ENCODE measurements around the gene SNX32. TPM values are rescaled to one million over a fixed set of nuclear protein-coding genes. Genes with fewer than 3 reads are reported as not detected.

The SNX32 gene
- 0.68 and 1.2 TPM in 2 replicates for total RNA-seq

GRCh38 chr11:65833297-65834030, at the start of gene SNX32:
TSS of gene SNX32 (plus strand) at chr11:65833963. CDS start at chr11:65834066, 103 bp downstream.

GRCh38 chr11:65786786-65787636, 46.8 kb upstream of the SNX32 start, which contains the start of gene OVOL1:
TSS of gene OVOL1 (plus strand) at chr11:65787063. CDS start at chr11:65787374, 311 bp downstream.

GRCh38 chr11:65857853-65858680, 24.3 kb downstream of the SNX32 start, which contains the start of gene CFL1:
TSS of gene CFL1 (minus strand) at chr11:65858180. CDS start at chr11:65858099, 81 bp downstream.

GRCh38 chr11:65860278-65861164, 26.8 kb downstream of the SNX32 start, which contains the start of gene MUS81:
TSS of gene MUS81 (plus strand) at chr11:65860433. CDS start at chr11:65860754, 321 bp downstream.

GRCh38 chr11:65872586-65873317, 39.0 kb downstream of the SNX32 start, which contains the start of gene EFEMP2:
TSS of gene EFEMP2 (minus strand) at chr11:65872800. CDS start at chr11:65872354, 446 bp downstream.

GRCh38 chr11:65879617-65880016, 45.9 kb downstream of the SNX32 start, which contains the start of gene CTSW:
TSS of gene CTSW (plus strand) at chr11:65879837. CDS start at chr11:65879855, 18 bp downstream.

GRCh38 chr11:65888163-65888814, 54.5 kb downstream of the SNX32 start, which contains the start of gene FIBP:
TSS of gene FIBP (minus strand) at chr11:65888471. CDS start at chr11:65888418, 53 bp downstream.

DNA sequence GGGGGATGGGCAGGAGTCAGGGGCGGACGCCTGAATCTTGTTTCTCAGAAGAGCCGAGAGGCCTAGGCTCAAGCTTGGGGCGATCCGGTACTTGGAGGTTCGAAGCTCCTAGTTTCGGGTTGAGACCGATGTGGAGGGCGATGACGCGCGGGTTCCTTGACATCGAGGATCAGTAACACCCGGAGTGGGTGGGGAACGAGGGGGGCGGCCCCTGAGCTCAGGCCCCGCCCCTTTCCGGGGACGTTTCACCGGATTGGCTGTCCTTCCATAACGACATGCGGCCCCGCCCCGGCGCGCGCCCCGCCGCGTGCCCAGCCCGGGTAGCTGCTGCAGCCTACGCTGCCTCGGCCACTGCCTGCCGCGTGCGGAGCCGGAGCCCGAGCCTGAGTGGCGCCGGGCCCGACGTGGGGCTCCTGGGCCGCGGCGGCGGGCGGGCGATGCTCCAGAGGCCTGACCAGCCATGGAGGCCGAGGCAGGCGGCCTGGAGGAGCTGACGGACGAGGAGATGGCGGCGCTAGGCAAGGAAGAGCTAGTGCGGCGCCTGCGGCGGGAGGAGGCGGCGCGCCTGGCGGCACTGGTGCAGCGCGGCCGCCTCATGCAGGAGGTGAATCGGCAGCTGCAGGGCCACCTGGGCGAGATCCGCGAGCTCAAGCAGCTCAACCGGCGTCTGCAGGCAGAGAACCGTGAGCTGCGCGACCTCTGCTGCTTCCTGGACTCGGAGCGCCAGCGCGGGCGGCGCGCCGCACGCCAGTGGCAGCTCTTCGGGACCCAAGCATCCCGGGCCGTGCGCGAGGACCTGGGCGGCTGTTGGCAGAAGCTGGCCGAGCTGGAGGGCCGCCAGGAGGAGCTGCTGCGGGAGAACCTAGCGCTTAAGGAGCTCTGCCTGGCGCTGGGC, 56.8 kb downstream of the SNX32 start, which contains the start of gene CCDC85B:
Gene CCDC85B, plus strand, starts transcription at position 350 of the 895 bp plus-strand sequence. Its CDS starts 111 bp downstream, at position 461.

GRCh38 chr11:65900125-65900898, 66.5 kb downstream of the SNX32 start, which contains the start of gene FOSL1:
TSS of gene FOSL1 (minus strand) at chr11:65900388. CDS start at chr11:65900339, 49 bp downstream.

Other genes with a start within 250 kb of the SNX32 start
- 0.57 and 0.68 TPM in 2 replicates for gene KCNK7, start 238.2 kb upstream of the SNX32 start, total RNA-seq
- 21.2 and 40.2 TPM in 2 replicates for gene MAP3K11, start 219.7 kb upstream of the SNX32 start, total RNA-seq
- 10.3 and 38.1 TPM in 2 replicates for gene PCNX3, start 218.2 kb upstream of the SNX32 start, total RNA-seq
- 15.8 and 19.1 TPM in 2 replicates for gene SIPA1, start 195.9 kb upstream of the SNX32 start, total RNA-seq
- gene RELA, start 171.0 kb upstream of the SNX32 start, total RNA-seq = 15.0 and 24.8 TPM in 2 replicates
- gene KAT5, start 121.7 kb upstream of the SNX32 start, total RNA-seq = 28.7 and 30.3 TPM in 2 replicates
- 9.0 and 11.6 TPM in 2 replicates for gene RNASEH2C, start 113.2 kb upstream of the SNX32 start, total RNA-seq
- gene AP5B1, start 53.0 kb upstream of the SNX32 start, total RNA-seq = 10.6 and 20.7 TPM in 2 replicates
- gene OVOL1, start 46.9 kb upstream of the SNX32 start, total RNA-seq = 19.0 and 22.2 TPM in 2 replicates
- gene CFL1, start 24.2 kb downstream of the SNX32 start, total RNA-seq = 659 and 765 TPM in 2 replicates
- gene MUS81, start 26.5 kb downstream of the SNX32 start, total RNA-seq = 50.8 and 70.1 TPM in 2 replicates
- 2.4 and 10.7 TPM in 2 replicates for gene EFEMP2, start 38.8 kb downstream of the SNX32 start, total RNA-seq
- gene CTSW, start 45.9 kb downstream of the SNX32 start, total RNA-seq = not detected in 2 replicates
- 92.5 and 141 TPM in 2 replicates for gene FIBP, start 54.5 kb downstream of the SNX32 start, total RNA-seq
- gene CCDC85B, start 56.7 kb downstream of the SNX32 start, total RNA-seq = 10.9 and 32.5 TPM in 2 replicates
- gene FOSL1, start 66.4 kb downstream of the SNX32 start, total RNA-seq = 20.3 and 27.7 TPM in 2 replicates
- gene C11orf68, start 85.1 kb downstream of the SNX32 start, total RNA-seq = 12.0 and 12.5 TPM in 2 replicates
- 94.0 and 217 TPM in 2 replicates for gene DRAP1, start 85.5 kb downstream of the SNX32 start, total RNA-seq
- gene TSGA10IP, start 111.5 kb downstream of the SNX32 start, total RNA-seq = not detected in 2 replicates
- 36.2 and 41.8 TPM in 2 replicates for gene SART1, start 127.8 kb downstream of the SNX32 start, total RNA-seq
- 48.1 and 50.2 TPM in 2 replicates for gene EIF1AD, start 168.2 kb downstream of the SNX32 start, total RNA-seq
- gene BANF1, start 168.5 kb downstream of the SNX32 start, total RNA-seq = 13.2 and 17.8 TPM in 2 replicates
- gene CST6, start 178.0 kb downstream of the SNX32 start, total RNA-seq = 1.7 and 2.6 TPM in 2 replicates
- not detected in 2 replicates for gene CATSPER1, start 192.5 kb downstream of the SNX32 start, total RNA-seq
- not detected in 2 replicates for gene GAL3ST3, start 215.2 kb downstream of the SNX32 start, total RNA-seq
- gene SF3B2, start 218.4 kb downstream of the SNX32 start, total RNA-seq = 103 and 117 TPM in 2 replicates
- gene PACS1, start 236.3 kb downstream of the SNX32 start, total RNA-seq = 7.5 and 34.8 TPM in 2 replicates